Skeletal muscle tissue (tissue), 4 donors: ENCODE data around the gene KARS1. TPM values are rescaled to one million over a fixed set of nuclear protein-coding genes. Genes with fewer than 3 reads are reported as not detected.
A peak's percentile ranks its signal among the peaks of the same experiment; 100 is the strongest.
"Not testable (repeated sequence)": the region's sequence is repeated elsewhere in the genome, so short reads cannot be mapped to it uniquely, and the experiment has no call there.

Experiments
- H3K27ac ChIP-seq: one replicate; pipeline ENCODE4 v1.7.0; 2013; ENCODE audit warnings: mild to moderate bottlenecking, low read depth, low read length, inconsistent platforms
- H3K27me3 ChIP-seq, 3 donors: one replicate each; pipeline ENCODE4 v1.7.0; 2013; ENCODE audit warnings: low read length in 3 of 3; ENCODE audit not compliant: control insufficient read depth in 3 of 3, insufficient read depth in 3 of 3
- H3K36me3 ChIP-seq, 3 donors: one replicate each; pipeline ENCODE4 v1.7.0; 2013; ENCODE audit warnings: low read length in 3 of 3; ENCODE audit not compliant: control insufficient read depth in 3 of 3, insufficient read depth in 3 of 3
- H3K4me1 ChIP-seq, 3 donors: one replicate each; pipeline ENCODE4 v1.7.0; 2013; ENCODE audit warnings: low read length in 3 of 3, mild to moderate bottlenecking in 3 of 3; ENCODE audit not compliant: control insufficient read depth in 3 of 3, insufficient read depth in 3 of 3
- H3K4me3 ChIP-seq, 3 donors: one replicate each; pipeline ENCODE4 v1.7.0; 2013; ENCODE audit warnings: low read length in 3 of 3
- H3K9ac ChIP-seq, 3 donors: one replicate each; pipeline ENCODE4 v1.7.0; 2013; ENCODE audit warnings: low read length in 3 of 3, mild to moderate bottlenecking in 3 of 3, moderate library complexity in 2 of 3, low read depth in 1 of 3
- H3K9me3 ChIP-seq, 3 donors: one replicate each; pipeline ENCODE4 v1.7.0; 2013; ENCODE audit warnings: low read length in 3 of 3; ENCODE audit not compliant: control insufficient read depth in 3 of 3
- total RNA-seq: library from RNA; depleted of rRNA; stranded (reverse); fragments of >200 nt; gene quantifications from one replicate; pipeline ENCODE4 v1.2.3, GENCODE V29; 2014
- donor health status: Osteomylitis.

KARS1 gene
- total RNA-seq, 1 donor from 2014 or later: 131 TPM

DNA sequence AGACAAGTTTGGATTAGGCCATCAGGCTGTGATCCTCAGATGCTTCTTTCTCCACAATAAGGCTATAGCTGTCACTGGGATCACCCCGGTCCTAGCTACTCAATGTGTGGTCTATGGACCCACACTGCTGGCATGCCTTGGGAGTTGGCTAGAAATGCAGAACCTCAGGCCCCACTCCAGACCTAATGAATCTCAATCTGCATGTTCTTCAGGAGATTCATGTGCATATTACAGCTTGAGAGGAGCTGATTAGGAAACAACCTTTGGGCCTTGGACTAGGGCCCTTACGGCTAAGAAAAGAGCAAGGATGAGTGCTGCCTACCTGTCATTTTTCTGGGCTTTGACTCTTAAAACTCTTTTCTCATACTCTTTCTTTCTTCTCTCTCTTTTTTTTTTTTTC lies 31.8 kb downstream of the KARS1 start:
- Histone ChIP-seq H3K36me3 (peaks cover 24 to 55% (median 44%) of the 10 kb centered on the region in 3 donors), H3K9ac (no peak overlapping the region), H3K4me3 (no peak overlapping the region), H3K9me3 (no peaks in the 10 kb centered on the region), H3K27ac (no peak overlapping the region), H3K27me3 (no peaks in the 10 kb centered on the region), H3K4me1 (peaks cover 0 to 3% (median 0%) of the 10 kb centered on the region in 3 donors)

DNA sequence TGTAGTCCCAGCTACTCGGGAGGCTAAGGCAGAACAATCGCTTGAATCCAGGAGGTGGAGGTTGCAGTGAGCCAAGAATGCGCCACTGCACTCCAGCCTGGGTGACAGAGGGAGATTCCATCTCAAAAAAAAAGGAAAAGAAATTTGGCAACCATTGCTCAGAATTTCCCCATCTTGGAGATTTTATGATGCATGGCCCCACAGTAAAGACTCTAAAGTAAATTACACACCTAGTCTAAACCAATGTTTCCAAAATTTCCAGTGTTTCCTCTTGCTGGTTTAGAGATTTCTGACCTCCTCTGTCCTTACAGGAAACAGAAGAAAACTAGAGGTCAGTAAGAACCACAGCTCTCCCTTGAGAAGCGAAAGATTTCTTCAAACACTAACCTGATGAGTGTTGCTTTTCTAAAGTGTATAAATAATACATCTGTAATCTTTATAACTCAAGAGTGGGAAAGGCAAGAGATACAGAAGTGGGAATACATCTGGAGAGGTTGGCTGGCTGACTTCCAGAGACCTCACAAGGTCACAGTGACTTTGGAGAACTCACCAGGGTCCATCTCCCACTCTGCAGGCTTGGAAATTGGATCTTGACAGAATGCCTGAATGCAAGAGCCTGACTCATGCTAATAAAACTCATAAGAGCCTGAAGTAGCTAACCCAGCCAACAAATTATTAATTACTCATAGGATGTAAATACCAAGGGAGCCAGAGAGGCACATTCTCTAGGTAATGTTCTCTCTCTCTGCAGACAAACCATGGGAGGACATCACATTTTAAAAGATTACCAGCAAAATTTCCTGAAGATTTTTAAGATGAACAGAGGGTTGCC lies 33.2 kb downstream of the KARS1 start:
- H3K4me3 ChIP-seq: no peak overlapping the region
- H3K9me3 ChIP-seq: no peaks in the 10 kb centered on the region
- H3K36me3 ChIP-seq: peaks cover 25 to 57% (median 47%) of the 10 kb centered on the region in 3 donors
- no peaks in the 10 kb centered on the region for H3K27me3 ChIP-seq
- H3K27ac ChIP-seq: no peak overlapping the region
- H3K9ac ChIP-seq: no peak overlapping the region
- H3K4me1 ChIP-seq: no peaks in the 10 kb centered on the region

DNA sequence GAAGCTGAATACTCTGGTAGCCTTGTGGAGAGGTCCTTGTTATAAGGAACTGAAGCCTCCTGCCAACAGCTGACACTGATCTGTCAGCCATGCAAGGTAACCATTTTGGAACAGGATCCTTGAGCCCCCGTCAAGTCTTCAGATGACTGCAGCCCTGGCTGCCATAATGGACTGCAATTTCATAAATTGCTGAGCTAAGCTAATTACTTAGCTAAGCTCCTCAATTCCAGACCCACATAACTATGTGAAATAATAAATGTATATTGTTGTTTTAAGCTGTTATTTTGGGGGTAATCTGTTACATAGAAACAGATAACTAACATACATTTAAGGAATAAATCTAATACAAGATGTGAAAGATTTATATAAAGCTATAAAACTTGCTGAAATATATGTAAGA lies 41.0 kb downstream of the KARS1 start:
- Histone ChIP-seq H3K27me3 (no peaks in the 10 kb centered on the region), H3K36me3 (peaks cover 19 to 61% (median 51%) of the 10 kb centered on the region in 3 donors), H3K4me1 (no peaks in the 10 kb centered on the region), H3K9ac (no peak overlapping the region), H3K4me3 (no peak overlapping the region), H3K9me3 (no peaks in the 10 kb centered on the region), H3K27ac (no peak overlapping the region)

DNA sequence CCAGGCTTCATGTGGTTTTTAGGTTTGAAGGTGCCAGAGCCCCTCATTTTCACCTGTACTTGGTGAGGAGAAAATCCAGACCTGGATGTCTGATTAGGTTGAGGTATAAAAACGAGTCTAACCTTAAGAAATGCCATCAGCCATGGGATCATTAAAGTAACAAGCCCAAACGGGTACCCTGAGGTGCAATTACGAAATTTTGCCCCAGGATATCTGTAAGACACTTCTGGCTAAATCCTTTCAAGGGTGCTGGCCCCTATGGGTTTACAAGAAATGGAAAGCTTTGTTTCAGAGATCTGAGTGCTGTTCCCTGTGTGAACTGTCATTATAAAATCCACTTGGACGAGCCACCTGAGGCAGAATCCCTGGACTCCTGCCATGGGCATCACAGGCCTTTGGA lies 44.2 kb downstream of the KARS1 start:
- no peaks in the 10 kb centered on the region for H3K4me1 ChIP-seq
- H3K27me3 ChIP-seq: no peaks in the 10 kb centered on the region
- H3K9ac ChIP-seq: no peak overlapping the region
- H3K4me3 ChIP-seq: no peak overlapping the region
- H3K9me3 ChIP-seq: no peaks in the 10 kb centered on the region
- H3K36me3 ChIP-seq: peaks cover 15 to 51% (median 38%) of the 10 kb centered on the region in 3 donors
- no peak overlapping the region for H3K27ac ChIP-seq

DNA sequence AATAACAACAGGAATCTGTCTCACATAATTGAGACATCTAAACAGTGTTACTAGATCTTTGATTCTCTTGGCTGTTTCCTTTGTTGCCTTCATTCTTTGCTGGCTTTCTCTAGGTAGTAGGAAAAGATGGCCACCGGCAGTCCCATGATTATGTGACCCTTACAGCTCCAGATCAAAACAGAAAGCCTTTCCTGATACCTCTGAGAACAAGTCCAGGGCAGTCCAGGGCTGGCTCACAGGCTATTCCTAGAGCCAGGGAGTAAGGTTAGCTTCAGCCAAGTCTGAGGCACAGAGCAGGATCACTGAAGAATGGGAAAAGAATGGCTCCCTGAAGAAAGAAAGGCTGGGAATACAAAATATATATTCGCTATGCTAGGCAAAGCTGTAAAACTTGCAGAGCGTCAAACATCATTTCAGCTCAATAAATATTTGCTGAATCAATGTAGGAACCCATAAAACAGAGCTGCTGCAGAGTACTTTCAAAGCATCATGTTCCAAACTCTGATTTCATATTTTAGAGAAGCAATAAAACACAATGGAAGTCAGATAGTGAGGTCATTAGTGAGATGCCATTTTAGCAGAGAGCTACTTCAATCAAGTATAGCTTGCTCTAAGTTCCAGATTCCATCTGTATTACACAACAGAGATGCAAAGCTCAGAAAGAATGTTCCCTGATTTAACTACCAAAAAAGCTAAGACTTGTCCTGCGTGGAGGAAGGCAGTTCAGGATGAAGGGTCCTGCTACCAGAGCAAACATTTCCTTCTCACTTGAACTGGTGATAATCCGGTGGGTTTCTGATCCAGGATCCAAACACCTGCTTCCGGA lies 47.8 kb downstream of the KARS1 start:
- Histone ChIP-seq H3K4me1 (no peaks in the 10 kb centered on the region), H3K4me3 (no peak overlapping the region), H3K9ac (no peak overlapping the region), H3K9me3 (no peaks in the 10 kb centered on the region), H3K27ac (no peak overlapping the region), H3K27me3 (no peaks in the 10 kb centered on the region), H3K36me3 (peaks cover 18 to 39% (median 32%) of the 10 kb centered on the region in 3 donors)

DNA sequence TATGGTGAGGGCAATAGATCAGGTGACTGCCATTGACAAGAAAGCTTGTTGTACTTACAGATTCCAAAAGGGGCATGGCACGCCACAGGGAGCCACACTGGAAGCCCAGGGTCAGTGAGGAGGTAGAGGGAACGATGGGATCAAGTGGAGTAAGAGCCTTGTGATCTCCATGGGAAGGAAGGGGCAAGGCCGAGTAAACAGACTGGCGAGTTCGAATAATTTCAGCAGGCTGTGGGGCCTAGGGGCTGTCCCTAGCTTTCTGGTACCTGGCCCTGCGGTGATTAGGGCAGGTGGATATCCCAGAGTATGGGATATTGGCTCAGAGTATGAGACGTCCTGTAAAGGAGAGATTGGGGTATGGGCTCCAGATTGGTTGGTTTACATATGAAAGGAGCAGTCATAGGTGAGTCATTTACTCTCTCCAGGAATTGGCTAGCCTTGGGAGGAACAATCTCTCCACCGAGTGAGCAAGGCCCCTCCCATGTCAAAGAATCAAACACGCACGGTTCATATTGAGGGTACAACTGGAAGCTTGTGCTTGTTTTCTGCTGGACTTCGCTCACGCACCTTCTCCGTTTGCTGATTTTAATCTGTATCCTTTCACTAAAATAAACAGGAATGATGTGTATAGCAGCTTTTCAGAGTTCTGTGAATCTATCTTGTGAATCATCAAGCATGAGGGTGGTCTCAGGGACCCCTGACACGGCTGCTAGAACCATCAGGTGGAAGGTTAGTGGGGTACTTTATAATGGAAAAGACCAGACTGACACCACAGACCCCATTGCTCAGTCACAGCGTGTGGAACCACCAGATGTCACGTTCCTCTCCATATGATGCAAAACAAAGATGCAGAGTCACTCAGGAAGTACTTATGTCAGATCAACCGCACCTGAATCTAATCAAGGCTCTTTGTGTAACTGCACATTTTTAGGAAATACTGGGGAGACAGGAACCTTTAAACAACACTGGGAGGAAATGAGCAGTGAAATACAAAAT lies 53.3 kb downstream of the KARS1 start:
- peak overlapping the region; percentile 71 for H3K27ac ChIP-seq
- no peaks in the 10 kb centered on the region for H3K27me3 ChIP-seq
- H3K4me3 ChIP-seq: peak overlapping the region in 2 of 3 donors; percentile 22 to 49
- H3K9me3 ChIP-seq: no peaks in the 10 kb centered on the region
- peak overlapping the region in 2 of 3 donors; percentile 8 to 54 for H3K9ac ChIP-seq
- H3K36me3 ChIP-seq: peaks cover 5 to 8% (median 5%) of the 10 kb centered on the region in 3 donors
- H3K4me1 ChIP-seq: peaks cover 2 to 25% (median 11%) of the 10 kb centered on the region in 3 donors

DNA sequence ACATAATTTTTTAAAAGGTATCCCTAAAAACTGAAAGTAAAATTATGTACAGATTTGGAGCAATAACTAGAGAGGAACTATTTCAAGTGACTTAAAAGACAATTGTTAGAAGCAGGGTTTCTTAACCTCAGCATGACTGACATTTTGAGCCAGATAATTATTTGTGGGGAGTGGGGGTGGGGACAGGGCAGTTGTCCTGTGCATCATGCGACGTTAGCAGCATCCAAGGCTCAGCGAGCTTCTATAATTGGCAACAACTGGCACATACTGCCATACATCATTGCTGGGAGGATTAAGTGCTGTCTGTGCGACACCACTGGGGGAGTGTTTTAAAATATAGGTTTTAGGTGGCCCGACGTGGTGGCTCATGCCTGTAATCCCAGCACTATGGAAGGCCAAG lies 54.2 kb downstream of the KARS1 start:
- Histone ChIP-seq H3K4me1 (peaks cover 7 to 25% (median 14%) of the 10 kb centered on the region in 3 donors), H3K4me3 (no peak overlapping the region), H3K27ac (no peak overlapping the region), H3K27me3 (no peaks in the 10 kb centered on the region), H3K9me3 (no peaks in the 10 kb centered on the region), H3K9ac (peak overlapping the region in 1 of 3 donors; percentile 33), H3K36me3 (peaks cover 5 to 8% (median 5%) of the 10 kb centered on the region in 3 donors)

DNA sequence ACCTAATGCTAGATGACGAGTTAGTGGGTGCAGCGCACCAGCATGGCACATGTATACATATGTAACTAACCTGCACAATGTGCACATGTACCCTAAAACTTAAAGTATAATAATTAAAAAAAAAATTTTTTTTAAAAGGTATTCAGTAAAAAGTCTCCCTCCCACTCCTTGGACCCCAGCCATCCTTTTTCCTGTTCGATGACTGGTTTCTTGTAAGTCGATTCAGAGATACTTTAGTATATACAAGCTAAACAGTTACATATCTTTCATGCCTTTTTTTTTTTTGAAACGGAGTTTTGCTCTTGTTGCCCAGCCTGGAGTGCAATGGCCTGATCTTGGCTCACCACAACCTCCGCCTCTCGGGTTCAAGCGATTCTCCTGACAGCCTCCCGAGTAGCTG lies 55.5 kb downstream of the KARS1 start:
- H3K9me3 ChIP-seq, H3K9ac ChIP-seq: not testable (repeated sequence)
- peak overlapping the region; percentile 32 for H3K27ac ChIP-seq

More for the DNA sequence above, 55.5 kb downstream of the KARS1 start:
- not testable (repeated sequence) for H3K4me3 ChIP-seq, H3K36me3 ChIP-seq, H3K27me3 ChIP-seq
- peaks cover 7 to 25% (median 14%) of the 10 kb centered on the region in 3 donors for H3K4me1 ChIP-seq
